SU-DHL-6 (cell line): ENCODE measurements around the gene URAD.

Source experiments
- EZH2phosphoT487 ChIP-seq: fragments of 200-600 bp; sonication (generic), shearing (Covaris generic); conservative IDR thresholded peaks from 2 replicates; pipeline ENCODE4 v1.6.1; 2018; ENCODE audit warnings: mild to moderate bottlenecking, antibody characterized with exemption, low read length, moderate library complexity, mixed read lengths
- TF ChIP-seq, protein P1 (sequence below): fragments of 200-600 bp; sonication (generic); IDR thresholded peaks from one replicate; pipeline ENCODE4 v1.5.1; 2017; ENCODE audit warnings: antibody characterized with exemption, mild to moderate bottlenecking, low read length, moderate library complexity; ENCODE audit not compliant: insufficient read depth, poor library complexity, severe bottlenecking

DNA sequence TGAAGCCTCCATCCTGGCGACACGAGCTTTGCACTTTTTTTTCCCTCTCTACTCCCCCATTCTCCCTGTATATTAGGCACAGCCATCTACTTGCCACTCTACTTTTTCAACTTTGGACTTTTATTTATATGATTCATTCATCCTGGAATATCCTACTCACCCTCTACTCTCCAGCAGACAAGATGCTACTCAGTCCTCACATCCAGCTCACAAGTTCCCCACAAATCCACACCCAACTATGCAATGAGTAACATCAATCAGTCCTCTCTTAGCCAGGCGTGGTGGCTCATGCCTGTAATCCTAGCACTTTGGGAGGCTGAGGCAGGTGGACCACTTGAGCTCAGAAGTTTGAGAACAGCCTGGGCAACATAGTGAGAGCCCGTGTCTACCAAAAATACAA, 23.9 kb upstream of the URAD start:
- TF ChIP-seq, protein P1, sequence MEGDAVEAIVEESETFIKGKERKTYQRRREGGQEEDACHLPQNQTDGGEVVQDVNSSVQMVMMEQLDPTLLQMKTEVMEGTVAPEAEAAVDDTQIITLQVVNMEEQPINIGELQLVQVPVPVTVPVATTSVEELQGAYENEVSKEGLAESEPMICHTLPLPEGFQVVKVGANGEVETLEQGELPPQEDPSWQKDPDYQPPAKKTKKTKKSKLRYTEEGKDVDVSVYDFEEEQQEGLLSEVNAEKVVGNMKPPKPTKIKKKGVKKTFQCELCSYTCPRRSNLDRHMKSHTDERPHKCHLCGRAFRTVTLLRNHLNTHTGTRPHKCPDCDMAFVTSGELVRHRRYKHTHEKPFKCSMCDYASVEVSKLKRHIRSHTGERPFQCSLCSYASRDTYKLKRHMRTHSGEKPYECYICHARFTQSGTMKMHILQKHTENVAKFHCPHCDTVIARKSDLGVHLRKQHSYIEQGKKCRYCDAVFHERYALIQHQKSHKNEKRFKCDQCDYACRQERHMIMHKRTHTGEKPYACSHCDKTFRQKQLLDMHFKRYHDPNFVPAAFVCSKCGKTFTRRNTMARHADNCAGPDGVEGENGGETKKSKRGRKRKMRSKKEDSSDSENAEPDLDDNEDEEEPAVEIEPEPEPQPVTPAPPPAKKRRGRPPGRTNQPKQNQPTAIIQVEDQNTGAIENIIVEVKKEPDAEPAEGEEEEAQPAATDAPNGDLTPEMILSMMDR: no peak
- no peak for TF ChIP-seq EZH2phosphoT487
